GM11168 (cell line): Measurements from ENCODE around the gene PMEPA1.

Experiments used
- in situ Hi-C: fragments of 300-500 bp; cut with MboI; formaldehyde crosslinking; loops from one replicate; pipeline ENCODE4 v1.12.0; 2022; ENCODE audit warnings: low sequenced_read_pairs; ENCODE audit not compliant: unreplicated experiment

The PMEPA1 gene

DNA sequence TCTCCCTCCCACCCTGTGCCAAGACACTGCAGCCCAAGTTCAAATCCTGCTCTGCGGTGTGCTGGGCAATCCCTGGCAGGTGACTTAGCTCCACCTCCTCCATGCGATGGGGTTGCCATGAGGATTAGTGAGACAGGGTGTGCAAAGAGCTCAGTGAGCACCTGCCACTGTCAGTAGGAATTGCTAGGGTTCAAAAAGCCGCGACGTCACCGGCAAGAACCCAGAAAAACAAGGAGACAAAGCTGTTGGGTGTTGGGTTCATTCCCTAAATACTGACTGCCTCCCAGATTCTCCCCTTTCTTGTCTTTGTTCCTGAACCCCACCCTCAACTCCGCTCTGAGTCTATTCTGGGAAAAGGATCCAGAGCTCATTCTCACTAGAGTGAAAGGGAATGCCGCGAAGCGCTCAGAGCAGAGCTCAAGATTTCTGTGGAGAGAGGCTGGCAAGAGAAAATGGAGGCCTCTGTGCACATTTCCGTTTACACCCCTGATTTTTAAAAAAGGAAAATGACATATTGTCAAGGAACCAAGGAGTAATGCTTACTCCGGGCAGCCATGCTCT lies 13.3 kb downstream of the PMEPA1 start:
- in situ Hi-C loops: loop anchor here (10.0 kb wide), 1 partner anchor 182 kb away; no protein-coding TSS in a partner anchor

- in situ Hi-C loops: loop anchor here (10.0 kb wide), 1 partner anchor 181 kb away; no protein-coding TSS in a partner anchor
These were observed 13.9 kb downstream of the PMEPA1 start for GRCh38 chr20:57695940-57696339.

DNA sequence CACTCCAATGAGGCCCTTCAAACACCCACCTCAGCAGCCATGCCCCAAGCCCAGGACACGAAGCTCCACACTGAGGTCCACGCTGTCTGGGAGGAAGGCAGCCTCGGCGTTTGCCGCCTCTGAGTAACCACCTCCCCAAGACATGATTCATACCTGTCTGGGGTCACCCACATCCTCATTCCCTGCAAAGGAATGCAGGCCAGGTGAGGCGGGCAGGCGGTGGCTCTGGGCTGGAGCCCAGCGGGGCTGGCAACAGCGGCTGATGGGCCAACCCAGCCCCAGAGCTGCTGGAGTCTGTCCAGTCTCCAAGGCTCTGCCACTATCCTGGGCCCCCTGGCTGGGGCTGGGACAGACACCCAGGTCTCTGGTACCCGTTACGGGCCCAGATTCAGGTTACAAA lies 14.8 kb downstream of the PMEPA1 start:
- in situ Hi-C loops: loop anchor here (10.0 kb wide), 1 partner anchor 180 kb away; no protein-coding TSS in a partner anchor

- in situ Hi-C loops: loop anchor here (10.0 kb wide), 1 partner anchor 180 kb away; no protein-coding TSS in a partner anchor
These were observed 15.3 kb downstream of the PMEPA1 start for GRCh38 chr20:57694481-57694880.

DNA sequence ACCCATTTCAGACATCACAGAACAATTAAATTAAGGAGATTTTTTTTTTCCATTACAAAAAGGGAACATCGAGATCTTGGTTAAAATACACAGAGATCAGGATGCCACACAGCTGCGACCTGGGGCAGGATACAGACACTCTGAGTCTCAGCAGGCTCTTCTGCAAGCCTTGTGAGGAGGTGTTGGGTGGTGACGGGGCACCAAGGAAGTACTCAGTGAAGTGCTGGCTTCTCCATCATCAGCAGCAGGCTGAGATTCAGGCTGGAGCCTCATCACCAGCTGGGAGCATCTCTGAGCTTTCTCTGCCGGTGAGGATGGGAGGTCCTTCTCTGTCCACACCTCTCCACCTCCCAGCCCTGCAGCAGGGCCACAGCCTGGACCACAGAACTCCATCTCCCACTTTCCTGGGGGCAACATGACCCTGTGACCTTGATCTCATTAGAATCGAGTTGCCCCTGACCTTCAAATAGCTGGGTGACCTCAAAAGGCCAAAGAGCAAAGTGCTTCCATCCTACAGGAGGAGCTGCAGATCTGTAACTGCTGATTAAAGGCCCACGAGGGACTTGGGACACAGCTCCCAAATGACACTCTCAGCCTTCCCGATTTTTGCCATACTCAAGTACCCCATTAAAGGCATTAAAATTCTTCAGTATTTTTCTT lies 16.0 kb downstream of the PMEPA1 start:
- in situ Hi-C loops: loop anchor here (10.0 kb wide), 1 partner anchor 179 kb away; no protein-coding TSS in a partner anchor

DNA sequence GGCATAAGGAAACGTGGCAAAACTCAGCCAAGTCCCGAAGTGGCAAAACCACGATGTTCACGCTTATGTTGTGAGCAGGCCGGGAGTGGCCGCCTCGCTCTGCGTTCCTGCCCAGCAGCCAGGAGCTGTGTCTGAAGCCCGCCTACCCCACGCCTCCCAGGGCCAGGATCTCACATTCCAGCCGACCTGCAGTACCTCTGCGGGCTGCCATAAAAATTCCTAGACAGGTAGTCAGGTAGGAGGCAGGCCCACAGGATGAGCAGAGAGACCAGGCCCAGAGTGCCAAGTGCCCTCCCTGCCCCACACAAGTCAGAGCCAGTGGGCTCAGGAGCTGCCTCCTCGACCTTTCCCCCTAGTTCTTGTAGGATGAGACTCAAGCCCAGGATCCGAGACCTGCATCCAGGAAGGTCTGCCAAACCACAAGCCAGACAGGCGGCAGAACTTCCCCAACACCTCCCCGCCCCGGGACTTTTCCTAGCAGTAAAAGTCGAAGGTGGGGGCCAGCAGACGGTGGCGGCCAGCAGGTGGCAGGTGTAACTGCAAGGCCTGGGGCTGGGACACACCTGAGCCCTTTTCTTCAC lies 16.7 kb downstream of the PMEPA1 start:
- in situ Hi-C loops: loop anchor here (10.0 kb wide), 1 partner anchor 178 kb away; no protein-coding TSS in a partner anchor

GRCh38 chr20:57692393-57692792 lies 17.4 kb downstream of the PMEPA1 start:
- in situ Hi-C loops: loop anchor here (10.0 kb wide), 1 partner anchor 178 kb away; no protein-coding TSS in a partner anchor

DNA sequence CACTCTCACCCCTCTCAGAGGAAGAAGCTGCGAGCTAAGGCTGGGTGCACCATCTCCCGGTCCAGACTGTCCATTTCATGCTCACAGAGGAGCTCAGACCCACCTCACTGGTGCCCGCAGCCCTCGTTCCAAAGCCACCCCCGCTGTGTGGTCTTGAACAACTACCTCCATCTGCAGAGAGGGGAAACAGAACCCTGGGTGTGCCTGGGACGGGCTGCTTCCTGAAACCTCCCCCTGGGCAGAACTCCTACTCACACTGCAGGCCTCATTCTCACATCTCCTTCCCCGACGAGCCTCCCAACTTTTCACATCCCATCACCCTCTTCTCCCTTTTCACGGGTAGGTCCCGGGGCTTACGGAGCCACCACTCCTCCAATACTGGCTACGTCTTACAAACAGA lies 18.1 kb downstream of the PMEPA1 start:
- in situ Hi-C loops: loop anchor here (10.0 kb wide), 1 partner anchor 177 kb away; no protein-coding TSS in a partner anchor

DNA sequence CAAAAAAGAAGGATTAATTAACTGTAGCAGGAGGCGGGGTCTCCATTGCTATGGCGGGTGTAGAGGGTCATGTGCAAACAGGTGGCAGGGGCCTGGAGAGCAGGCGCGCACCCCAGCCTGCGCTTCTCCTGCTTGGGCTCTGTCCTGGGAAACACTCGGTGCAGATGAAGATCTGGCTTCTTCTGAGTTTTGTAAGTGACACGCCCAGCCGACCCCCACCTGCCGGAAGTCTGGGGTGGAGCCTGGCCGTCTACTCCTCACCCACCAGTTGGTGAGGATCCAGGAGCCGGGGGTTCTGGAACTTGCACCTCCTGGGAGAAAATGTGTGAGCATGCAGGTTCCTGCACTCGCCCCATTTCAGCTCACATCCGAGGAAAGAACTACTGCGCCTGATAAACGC lies 19.3 kb downstream of the PMEPA1 start:
- in situ Hi-C loops: loop anchor here (10.0 kb wide), 1 partner anchor 176 kb away; no protein-coding TSS in a partner anchor

- in situ Hi-C loops: loop anchor here (10.0 kb wide), 1 partner anchor 175 kb away; no protein-coding TSS in a partner anchor
These were observed 19.9 kb downstream of the PMEPA1 start for GRCh38 chr20:57689745-57690481.

GRCh38 chr20:57688864-57689263 lies 21.0 kb downstream of the PMEPA1 start:
- in situ Hi-C loops: no loop called here

DNA sequence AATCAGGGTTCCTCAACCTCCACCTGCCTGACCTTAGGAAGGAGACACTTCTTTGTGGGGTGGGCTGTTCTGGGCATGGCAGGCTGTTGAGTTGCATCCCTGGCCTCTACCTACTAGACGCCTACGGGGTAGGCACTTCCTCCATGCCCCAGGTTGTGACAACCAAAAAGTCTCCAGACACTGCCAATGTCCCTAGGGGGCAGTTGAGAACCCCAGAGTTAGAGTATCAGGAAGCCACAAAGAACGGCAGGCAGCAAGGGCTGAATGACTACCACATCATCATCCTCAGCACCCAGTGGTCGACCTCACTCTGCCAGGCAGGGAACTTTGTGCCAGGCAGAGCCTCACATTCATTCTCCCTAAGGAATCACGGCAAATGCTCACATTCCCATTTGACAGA lies 21.5 kb downstream of the PMEPA1 start:
- in situ Hi-C loops: no loop called here

GRCh38 chr20:57686931-57687652 lies 22.7 kb downstream of the PMEPA1 start:
- in situ Hi-C loops: no loop called here

- in situ Hi-C loops: no loop called here
These were observed 24.6 kb downstream of the PMEPA1 start for GRCh38 chr20:57685146-57685758.

- in situ Hi-C loops: no loop called here
These were observed 25.0 kb downstream of the PMEPA1 start for GRCh38 chr20:57684808-57685140.

DNA sequence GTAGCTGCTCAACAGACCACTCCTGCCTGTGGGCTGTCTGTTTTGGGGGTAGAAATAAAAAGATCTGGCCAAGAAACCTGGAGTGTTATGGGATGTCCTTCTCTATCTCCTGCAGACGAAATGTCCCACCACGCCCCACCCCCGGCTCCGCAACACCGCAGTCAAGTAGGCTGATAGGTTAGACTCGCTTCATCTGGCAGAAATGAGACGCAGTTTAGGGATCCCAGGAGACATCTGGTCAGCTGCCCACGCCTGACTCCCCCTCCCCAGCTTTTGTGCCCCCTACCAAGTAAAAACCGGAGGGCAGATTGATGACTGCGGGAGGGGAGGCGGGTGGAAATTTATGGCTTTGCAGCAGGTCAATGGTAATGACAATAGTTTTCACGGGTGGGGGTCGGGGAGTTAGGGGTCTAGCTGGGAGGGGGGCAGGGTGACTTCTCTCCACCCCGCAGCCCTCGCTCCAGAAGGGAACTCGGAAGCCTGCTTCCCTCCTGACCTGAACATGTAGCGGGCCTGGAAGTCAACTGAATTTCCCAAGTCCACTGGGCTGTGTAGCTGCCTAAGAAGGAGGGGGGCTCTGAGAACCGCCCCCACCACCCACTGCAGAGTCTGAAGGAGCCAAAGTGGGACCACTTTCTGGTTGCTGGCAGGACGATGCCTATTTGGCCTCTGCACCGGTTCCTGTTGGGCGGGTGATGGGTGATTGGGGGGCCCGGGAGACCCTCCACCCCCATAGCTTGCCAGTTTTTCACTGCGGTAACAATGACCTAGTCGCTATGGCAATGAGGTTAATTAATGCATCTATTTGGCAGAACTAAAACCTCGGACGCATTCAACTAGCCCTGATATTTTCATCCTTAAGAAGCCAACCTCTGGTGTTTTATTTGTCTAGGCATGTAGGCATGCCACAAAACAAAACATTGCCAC lies 25.7 kb downstream of the PMEPA1 start:
- in situ Hi-C loops: no loop called here

- in situ Hi-C loops: no loop called here
These were observed 26.5 kb downstream of the PMEPA1 start for GRCh38 chr20:57683287-57683686.
